IMR-90 (cell line): ENCODE data around the gene CA12. TPM values are rescaled to one million over a fixed set of nuclear protein-coding genes. Genes with fewer than 3 reads are reported as not detected.

Experiments
- ATAC-seq: fragments of 200-7000 bp; cut with Tn5 transposase; 2 replicates; pipeline ENCODE4 v1.9.1; 2020; ENCODE audit warnings: low read depth, mild to moderate bottlenecking, moderate library complexity
- BruUV-seq: library from RNA; stranded (reverse); fragments of 400-500 nt; replicated peaks from 2 replicates; lab custom pipeline; 2021; lab: Mats Ljungman, UMichigan
- CTCF ChIA-PET: fragments of 300-600 bp; formaldehyde crosslinking; extraction: SDS; loops from one replicate; lab custom pipeline; 2021; ENCODE audit warnings: antibody characterized with exemption; lab: Yijun Ruan, JAX
- POLR2A ChIA-PET: fragments of 300-600 bp; sonication (Branson Sonifier 250); formaldehyde crosslinking; loops from one replicate; lab custom pipeline; 2022; ENCODE audit warnings: antibody characterized with exemption; ENCODE audit not compliant: unreplicated experiment; lab: Charles Lee
- DNase-seq: peaks from one replicate; pipeline ENCODE4 v3.0.0; 2013
- H2AFZ ChIP-seq: replicated peaks from 2 replicates; pipeline ENCODE3; 2013; ENCODE audit warnings: low read length, mild to moderate bottlenecking; ENCODE audit not compliant: poor library complexity
- H2AK5ac ChIP-seq: 2 replicates; pipeline ENCODE4 v1.6.1; 2013; ENCODE audit warnings: low read depth, low read length, inconsistent platforms
- H2AK9ac ChIP-seq: replicated peaks from 2 replicates; pipeline ENCODE3; 2013; ENCODE audit warnings: mild to moderate bottlenecking, low read depth, low read length, moderate library complexity; ENCODE audit not compliant: poor library complexity
- H2BK120ac ChIP-seq: 2 replicates; pipeline ENCODE4 v1.6.1; 2013; ENCODE audit warnings: low read depth, low read length, inconsistent platforms
- H2BK15ac ChIP-seq: 3 replicates; pipeline ENCODE4 v1.6.1; 2013; ENCODE audit warnings: low read depth, low read length, inconsistent platforms
- H2BK20ac ChIP-seq: 2 replicates; pipeline ENCODE4 v1.6.1; 2013; ENCODE audit warnings: low read depth, mild to moderate bottlenecking, inconsistent platforms, low read length, moderate library complexity
- H2BK5ac ChIP-seq: 2 replicates; pipeline ENCODE4 v1.6.1; 2013; ENCODE audit warnings: mild to moderate bottlenecking, low read depth, low read length, inconsistent platforms; ENCODE audit not compliant: poor library complexity, severe bottlenecking
- H3K14ac ChIP-seq: replicated peaks from 2 replicates; pipeline ENCODE4 v1.6.1; 2013; ENCODE audit warnings: low read depth, low read length, inconsistent platforms
- H3K18ac ChIP-seq: 2 replicates; pipeline ENCODE4 v1.6.1; 2013; ENCODE audit warnings: low read depth, low read length, control low read depth
- H3K23ac ChIP-seq: 2 replicates; pipeline ENCODE4 v1.6.1; 2013; ENCODE audit warnings: low read depth, low read length, inconsistent platforms
- H3K27ac ChIP-seq: 2 replicates; pipeline ENCODE4 v1.5.1; 2013; ENCODE audit warnings: mild to moderate bottlenecking, control low read depth, low read length; ENCODE audit not compliant: insufficient read depth
- H3K27me3 ChIP-seq: 2 replicates; pipeline ENCODE4 v1.6.1; 2013; ENCODE audit warnings: low read length; ENCODE audit not compliant: control insufficient read depth, insufficient read depth
- H3K36me3 ChIP-seq: 2 replicates; pipeline ENCODE4 v1.6.1; 2013; ENCODE audit warnings: low read length, mixed read lengths; ENCODE audit not compliant: control insufficient read depth, insufficient read depth
- H3K4ac ChIP-seq: 2 replicates; pipeline ENCODE4 v1.6.1; 2013; ENCODE audit warnings: low read depth, low read length, inconsistent platforms
- H3K4me1 ChIP-seq: 2 replicates; pipeline ENCODE4 v1.6.1; 2013; ENCODE audit warnings: low read length, mixed read lengths; ENCODE audit not compliant: control insufficient read depth, insufficient read depth
- H3K4me2 ChIP-seq: 2 replicates; pipeline ENCODE4 v1.6.1; 2013; ENCODE audit warnings: low read depth, mild to moderate bottlenecking, control low read depth, low read length, moderate library complexity
- H3K4me3 ChIP-seq: 2 replicates; pipeline ENCODE4 v1.5.1; 2013; ENCODE audit warnings: low read depth, mild to moderate bottlenecking, control low read depth, low read length, moderate library complexity; ENCODE audit not compliant: insufficient read depth
- H3K56ac ChIP-seq: 2 replicates; pipeline ENCODE4 v1.6.1; 2013; ENCODE audit warnings: low read length, inconsistent platforms; ENCODE audit not compliant: insufficient read depth; ENCODE audit errors: extremely low read depth
- H3K79me1 ChIP-seq, 2 experiments: 2 replicates each; pipeline ENCODE4 v1.6.1; 2013; ENCODE audit warnings: low read length in 2 of 2, inconsistent platforms in 1 of 2, low read depth in 1 of 2
- H3K9ac ChIP-seq: 2 replicates; pipeline ENCODE4 v1.6.1; 2013; ENCODE audit warnings: low read depth, low read length, control low read depth
- H3K9me1 ChIP-seq: 2 replicates; pipeline ENCODE4 v1.6.1; 2013; ENCODE audit warnings: low read length, inconsistent platforms; ENCODE audit not compliant: insufficient read depth
- H3K9me3 ChIP-seq: 2 replicates; pipeline ENCODE4 v1.6.1; 2013; ENCODE audit warnings: low read length; ENCODE audit not compliant: control insufficient read depth, insufficient read depth
- H4K20me1 ChIP-seq: 2 replicates; pipeline ENCODE4 v1.6.1; 2013; ENCODE audit warnings: low read length, inconsistent platforms; ENCODE audit not compliant: insufficient read depth
- H4K5ac ChIP-seq: 2 replicates; pipeline ENCODE4 v1.6.1; 2013; ENCODE audit warnings: mild to moderate bottlenecking, low read depth, low read length, control low read depth
- H4K8ac ChIP-seq, 2 experiments: 2 replicates each; pipeline ENCODE4 v1.6.1; 2013; ENCODE audit warnings: low read depth in 2 of 2, low read length in 2 of 2, control low read depth in 1 of 2, inconsistent platforms in 1 of 2
- H4K91ac ChIP-seq: 2 replicates; pipeline ENCODE4 v1.6.1; 2013; ENCODE audit warnings: low read depth, low read length, inconsistent platforms; ENCODE audit not compliant: insufficient read depth
- CEBPB ChIP-seq: IDR thresholded peaks from 2 replicates; pipeline ENCODE4 v1.6.1; 2012; ENCODE audit warnings: low read depth, low read length, improper control_type of control experiment
- ELK1 ChIP-seq: fragments of 150-350 bp; IDR thresholded peaks from 2 replicates; pipeline ENCODE4 v1.6.1; 2016; ENCODE audit warnings: low read depth, mild to moderate bottlenecking, low read length, moderate library complexity, borderline replicate concordance
- MAFK ChIP-seq: IDR thresholded peaks from 2 replicates; pipeline ENCODE4 v1.6.1; 2012; ENCODE audit warnings: low read depth, low read length, improper control_type of control experiment
- MAZ ChIP-seq: IDR thresholded peaks from 2 replicates; pipeline ENCODE4 v1.6.1; 2012; ENCODE audit warnings: low read depth, mild to moderate bottlenecking, low read length, improper control_type of control experiment, moderate library complexity, borderline replicate concordance
- MXI1 ChIP-seq: IDR thresholded peaks from 2 replicates; pipeline ENCODE4 v1.6.1; 2012; ENCODE audit warnings: low read depth, mild to moderate bottlenecking, low read length, moderate library complexity, borderline replicate concordance
- RAD21 ChIP-seq: IDR thresholded peaks from 2 replicates; pipeline ENCODE4 v1.6.1; 2012; ENCODE audit warnings: low read length, improper control_type of control experiment
- SMC3 ChIP-seq: fragments of 150-350 bp; IDR thresholded peaks from 2 replicates; pipeline ENCODE4 v1.6.1; 2016; ENCODE audit warnings: low read depth, mild to moderate bottlenecking, antibody characterized with exemption, low read length, moderate library complexity
- WGBS, 2 experiments: methylation state at CpG; one replicate each; pipeline versions ENCODE4 v1.1.5 to v1.1.7; 2013; ENCODE audit warnings: missing lambda C conversion rate in 2 of 2; ENCODE audit not compliant: insufficient read length in 1 of 2; ENCODE audit errors: extremely low coverage in 2 of 2; 5-methylcytosine and 5-hydroxymethylcytosine counted together
- dilution Hi-C: fragments of 300-500 bp; cut with HindIII; formaldehyde crosslinking; loops from one replicate; pipeline ENCODE4 v1.14.3; 2018; ENCODE audit warnings: low sequenced_read_pairs; ENCODE audit not compliant: unreplicated experiment
- in situ Hi-C: fragments of 300-500 bp; cut with MboI; formaldehyde crosslinking; loops from 3 replicates; pipeline ENCODE4 v1.14.3; 2019; ENCODE audit warnings: low sequenced_read_pairs, inconsistent platforms, mixed read lengths
- intact Hi-C: fragments of 100-400 bp; cut with micrococcal nuclease; formaldehyde crosslinking; loops from 2 replicates; pipeline ENCODE4 v1.10.0; 2022
- polyA plus RNA-seq, 3 experiments: library from polyadenylated mRNA; depleted of rRNA; stranded (reverse); fragments of >200 nt; gene quantifications; 2 replicates each; pipeline ENCODE4 v1.2.3, GENCODE V29; 2012; ENCODE audit warnings: low replicate concordance in 1 of 3
- total RNA-seq: library from RNA; depleted of rRNA; stranded (reverse); fragments of >200 nt; gene quantifications from 2 replicates; pipeline ENCODE4 v1.2.3, GENCODE V29; 2012

The CA12 gene
- total and polyA plus RNA-seq, 2 of the 4 experiments (the other 2 are of a cell fraction) = 33.7 to 52.6 TPM

DNA sequence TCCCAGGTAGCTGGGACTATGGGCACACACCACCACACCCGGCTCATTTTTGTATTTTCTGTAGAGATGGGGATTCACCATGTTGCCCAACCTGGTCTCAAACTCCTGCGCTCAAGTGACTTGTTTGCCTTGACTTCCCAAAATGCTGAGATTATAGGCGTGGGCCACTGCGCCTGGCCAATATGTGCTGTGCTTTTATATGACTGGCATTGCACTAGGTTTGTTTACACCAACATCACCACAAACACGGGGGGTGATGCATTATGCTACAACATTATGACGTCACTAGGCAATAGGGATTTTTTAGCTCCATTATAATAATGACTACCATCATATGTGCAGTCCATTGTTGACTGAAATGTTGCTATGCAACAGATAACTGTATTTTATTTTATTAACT lies 97.3 kb downstream of the CA12 start:
- ATAC-seq (no peak), DNase-seq (no peak)
- no peak overlapping the region for H4K5ac ChIP-seq
- H3K14ac ChIP-seq = no peak overlapping the region
- H3K4me1 ChIP-seq = no peaks in the 10 kb centered on the region
- H3K27me3 ChIP-seq = no peaks in the 10 kb centered on the region
- ChIA-PET CTCF (no interaction called here), POLR2A (no interaction called here)
- H3K9ac ChIP-seq = no peak overlapping the region
- no peak overlapping the region for H2BK120ac ChIP-seq
- H4K8ac ChIP-seq = no peak overlapping the region
- H2BK15ac ChIP-seq = no peak overlapping the region
- H3K56ac ChIP-seq = no peak overlapping the region
- H3K9me1 ChIP-seq = no peaks in the 10 kb centered on the region
- in situ Hi-C loops = loop anchor here (25.0 kb wide), 1 partner anchor 778 kb away; no protein-coding TSS in a partner anchor
- H2AK9ac ChIP-seq = no peak overlapping the region
- no peak for TF ChIP-seq ELK1
- no peak for TF ChIP-seq CEBPB
- no peak for TF ChIP-seq RAD21
- TF ChIP-seq MXI1 = no peak
- TF ChIP-seq MAFK = no peak
- TF ChIP-seq MAZ = no peak
- TF ChIP-seq SMC3 = no peak
- H3K36me3 ChIP-seq = peaks cover 13% of the 10 kb centered on the region
- dilution Hi-C loops = no loop called here
- intact Hi-C loops = no loop called here
- H3K4ac ChIP-seq = no peak overlapping the region
- WGBS, 2 experiments = no CpG with 5 or more reads among the region's 6 CpGs
- H2AFZ ChIP-seq = no peak overlapping the region
- no peak overlapping the region for H3K4me3 ChIP-seq
- no peak overlapping the region for H3K4me2 ChIP-seq
- no peak overlapping the region for H4K91ac ChIP-seq
- no peak overlapping the region for H2AK5ac ChIP-seq
- no peak overlapping the region for H3K27ac ChIP-seq
- no peaks in the 10 kb centered on the region for H3K9me3 ChIP-seq
- H3K18ac ChIP-seq = no peak overlapping the region
- no peak overlapping the region for H2BK5ac ChIP-seq
- H3K23ac ChIP-seq = no peak overlapping the region
- H4K20me1 ChIP-seq = no peaks in the 10 kb centered on the region
- no peak overlapping the region for H2BK20ac ChIP-seq
- BruUV-seq = no TSS peak
- 0 out of 4 replicates have a peak, but pooled peaks cover 0 to 4% of the 10 kb centered on the region in 2 experiments for H3K79me1 ChIP-seq
